Neural progenitor cell (in vitro differentiated cells): Measurements from ENCODE around the gene MOB2. TPM values are rescaled to one million over a fixed set of nuclear protein-coding genes. Genes with fewer than 3 reads are reported as not detected.
A peak's percentile ranks its signal among the peaks of the same experiment; 100 is the strongest.

Experiments used
- DNase-seq: peaks from one replicate; pipeline ENCODE4 v3.0.0-alpha.2; 2016; ENCODE audit warnings: low spot score
- H2AFZ ChIP-seq: fragments of 200-600 bp; sonication (generic); replicated peaks from 2 replicates; pipeline ENCODE4 v1.6.1; 2016; ENCODE audit warnings: antibody characterized with exemption
- H3F3A ChIP-seq: fragments of 200-600 bp; sonication (generic); 2 replicates; pipeline ENCODE4 v1.6.1; 2016; ENCODE audit warnings: antibody characterized with exemption, low read depth
- H3K27ac ChIP-seq: fragments of 200-600 bp; sonication (generic); 2 replicates; pipeline ENCODE4 v1.5.1; 2016; ENCODE audit warnings: mild to moderate bottlenecking
- H3K27me3 ChIP-seq: fragments of 200-600 bp; sonication (generic); 2 replicates; pipeline ENCODE4 v1.6.1; 2016; ENCODE audit warnings: mild to moderate bottlenecking, moderate library complexity
- H3K36me3 ChIP-seq: fragments of 200-600 bp; sonication (generic); 2 replicates; pipeline ENCODE4 v1.5.1; 2016
- H3K4me1 ChIP-seq: fragments of 200-600 bp; sonication (generic); 2 replicates; pipeline ENCODE4 v1.6.1; 2016; ENCODE audit warnings: mixed run types
- H3K4me2 ChIP-seq: fragments of 200-600 bp; sonication (generic); 2 replicates; pipeline ENCODE4 v1.6.1; 2016
- H3K4me3 ChIP-seq: fragments of 200-600 bp; sonication (generic); 2 replicates; pipeline ENCODE4 v1.5.1; 2016
- H3K79me2 ChIP-seq: fragments of 200-600 bp; sonication (generic); 2 replicates; pipeline ENCODE4 v1.6.1; 2016; ENCODE audit warnings: low read depth
- H3K9ac ChIP-seq: fragments of 200-600 bp; sonication (generic); 2 replicates; pipeline ENCODE4 v1.6.1; 2016
- H3K9me3 ChIP-seq: fragments of 200-600 bp; sonication (generic); 2 replicates; pipeline ENCODE4 v1.5.1; 2016; ENCODE audit warnings: low read depth
- H4K20me1 ChIP-seq: fragments of 200-600 bp; sonication (generic); 2 replicates; pipeline ENCODE4 v1.6.1; 2016; ENCODE audit warnings: low read depth
- H3K27ac Mint-ChIP-seq: 3 replicates; pipeline ENCODE4 v1.8.0; 2021; ENCODE audit warnings: mixed read lengths
- H3K27me3 Mint-ChIP-seq: 2 replicates; pipeline ENCODE4 v1.8.0; 2022; ENCODE audit warnings: low read depth, mild to moderate bottlenecking, inconsistent platforms, moderate library complexity, mixed read lengths; ENCODE audit not compliant: insufficient read depth
- H3K36me3 Mint-ChIP-seq: 3 replicates; pipeline ENCODE4 v1.8.0; 2021; ENCODE audit warnings: mixed read lengths
- H3K4me1 Mint-ChIP-seq: 3 replicates; pipeline ENCODE4 v1.8.0; 2021; ENCODE audit warnings: mixed read lengths
- H3K4me3 Mint-ChIP-seq: 3 replicates; pipeline ENCODE4 v1.8.0; 2021; ENCODE audit warnings: mild to moderate bottlenecking, moderate library complexity, mixed read lengths
- H3K9me3 Mint-ChIP-seq: 3 replicates; pipeline ENCODE4 v1.8.0; 2020; ENCODE audit warnings: mixed read lengths
- EZH2 ChIP-seq: fragments of 200-600 bp; sonication (generic); IDR thresholded peaks from 2 replicates; pipeline ENCODE4 v1.6.1; 2017; ENCODE audit warnings: antibody characterized with exemption, mild to moderate bottlenecking, moderate library complexity
- EZH2phosphoT487 ChIP-seq: fragments of 200-600 bp; sonication (generic); IDR thresholded peaks from 2 replicates; pipeline ENCODE4 v1.6.1; 2017; ENCODE audit warnings: antibody characterized with exemption
- total RNA-seq: library from RNA; depleted of rRNA; stranded (reverse); fragments of >200 nt; gene quantifications from 2 replicates; pipeline ENCODE4 v1.2.3, GENCODE V29; 2015; ENCODE audit warnings: low replicate concordance
- TF ChIP-seq, protein P1 (sequence below): fragments of 200-600 bp; sonication (generic); IDR thresholded peaks from 2 replicates; pipeline ENCODE4 v1.5.1; 2017; ENCODE audit warnings: antibody characterized with exemption, mild to moderate bottlenecking

MOB2 gene
- total RNA-seq, 1 donor from 2014 or later, result 8.0 TPM

- no peaks in the 10 kb centered on the region for H3K36me3 Mint-ChIP-seq
- H3K27ac ChIP-seq, result no peak overlapping the region
- TF ChIP-seq EZH2 (no peak), EZH2phosphoT487 (no peak)
- TF ChIP-seq, protein P1, sequence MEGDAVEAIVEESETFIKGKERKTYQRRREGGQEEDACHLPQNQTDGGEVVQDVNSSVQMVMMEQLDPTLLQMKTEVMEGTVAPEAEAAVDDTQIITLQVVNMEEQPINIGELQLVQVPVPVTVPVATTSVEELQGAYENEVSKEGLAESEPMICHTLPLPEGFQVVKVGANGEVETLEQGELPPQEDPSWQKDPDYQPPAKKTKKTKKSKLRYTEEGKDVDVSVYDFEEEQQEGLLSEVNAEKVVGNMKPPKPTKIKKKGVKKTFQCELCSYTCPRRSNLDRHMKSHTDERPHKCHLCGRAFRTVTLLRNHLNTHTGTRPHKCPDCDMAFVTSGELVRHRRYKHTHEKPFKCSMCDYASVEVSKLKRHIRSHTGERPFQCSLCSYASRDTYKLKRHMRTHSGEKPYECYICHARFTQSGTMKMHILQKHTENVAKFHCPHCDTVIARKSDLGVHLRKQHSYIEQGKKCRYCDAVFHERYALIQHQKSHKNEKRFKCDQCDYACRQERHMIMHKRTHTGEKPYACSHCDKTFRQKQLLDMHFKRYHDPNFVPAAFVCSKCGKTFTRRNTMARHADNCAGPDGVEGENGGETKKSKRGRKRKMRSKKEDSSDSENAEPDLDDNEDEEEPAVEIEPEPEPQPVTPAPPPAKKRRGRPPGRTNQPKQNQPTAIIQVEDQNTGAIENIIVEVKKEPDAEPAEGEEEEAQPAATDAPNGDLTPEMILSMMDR, result no peak
Measured at GRCh38 chr11:1518301-1518700, 31.7 kb upstream of the MOB2 start.

GRCh38 chr11:1517117-1518005, 30.8 kb upstream of the MOB2 start:
- Histone ChIP-seq H3K27ac (no peak overlapping the region), H3F3A (peaks cover 2% of the 10 kb centered on the region), H3K36me3 (no peaks in the 10 kb centered on the region), H3K27me3 (no peaks in the 10 kb centered on the region), H4K20me1 (peaks cover 58% of the 10 kb centered on the region), H3K9me3 (no peaks in the 10 kb centered on the region), H3K79me2 (peaks cover 8% of the 10 kb centered on the region), H2AFZ (no peak overlapping the region), H3K9ac (no peak overlapping the region), H3K4me2 (no peak overlapping the region), H3K4me3 (no peak overlapping the region), H3K4me1 (peaks cover 19% of the 10 kb centered on the region)
- H3K27me3 Mint-ChIP-seq, result peaks cover 4% of the 10 kb centered on the region
- TF ChIP-seq EZH2, result no peak
- no peak for TF ChIP-seq EZH2phosphoT487
- TF ChIP-seq, protein P1, result no peak
- H3K36me3 Mint-ChIP-seq, result no peaks in the 10 kb centered on the region
- H3K27ac Mint-ChIP-seq, result peak overlapping the region; percentile 84
- H3K4me3 Mint-ChIP-seq, result no peak overlapping the region
- peaks cover 45% of the 10 kb centered on the region for H3K4me1 Mint-ChIP-seq
- no peak for DNase-seq
- H3K9me3 Mint-ChIP-seq, result no peaks in the 10 kb centered on the region

More at GRCh38 chr11:1518301-1518700, 31.7 kb upstream of the MOB2 start:
- Histone ChIP-seq H3K9me3 (no peaks in the 10 kb centered on the region), H2AFZ (no peak overlapping the region), H3K36me3 (no peaks in the 10 kb centered on the region), H4K20me1 (peaks cover 66% of the 10 kb centered on the region), H3K4me1 (peaks cover 16% of the 10 kb centered on the region), H3K4me2 (no peak overlapping the region), H3K79me2 (peaks cover 8% of the 10 kb centered on the region), H3K9ac (no peak overlapping the region), H3F3A (no peaks in the 10 kb centered on the region), H3K4me3 (no peak overlapping the region), H3K27me3 (no peaks in the 10 kb centered on the region)
- Mint-ChIP-seq H3K4me1 (peaks cover 41% of the 10 kb centered on the region), H3K9me3 (no peaks in the 10 kb centered on the region), H3K27me3 (peaks cover 4% of the 10 kb centered on the region), H3K27ac (no peak overlapping the region), H3K4me3 (no peak overlapping the region)
- DNase-seq, result no peak

DNA sequence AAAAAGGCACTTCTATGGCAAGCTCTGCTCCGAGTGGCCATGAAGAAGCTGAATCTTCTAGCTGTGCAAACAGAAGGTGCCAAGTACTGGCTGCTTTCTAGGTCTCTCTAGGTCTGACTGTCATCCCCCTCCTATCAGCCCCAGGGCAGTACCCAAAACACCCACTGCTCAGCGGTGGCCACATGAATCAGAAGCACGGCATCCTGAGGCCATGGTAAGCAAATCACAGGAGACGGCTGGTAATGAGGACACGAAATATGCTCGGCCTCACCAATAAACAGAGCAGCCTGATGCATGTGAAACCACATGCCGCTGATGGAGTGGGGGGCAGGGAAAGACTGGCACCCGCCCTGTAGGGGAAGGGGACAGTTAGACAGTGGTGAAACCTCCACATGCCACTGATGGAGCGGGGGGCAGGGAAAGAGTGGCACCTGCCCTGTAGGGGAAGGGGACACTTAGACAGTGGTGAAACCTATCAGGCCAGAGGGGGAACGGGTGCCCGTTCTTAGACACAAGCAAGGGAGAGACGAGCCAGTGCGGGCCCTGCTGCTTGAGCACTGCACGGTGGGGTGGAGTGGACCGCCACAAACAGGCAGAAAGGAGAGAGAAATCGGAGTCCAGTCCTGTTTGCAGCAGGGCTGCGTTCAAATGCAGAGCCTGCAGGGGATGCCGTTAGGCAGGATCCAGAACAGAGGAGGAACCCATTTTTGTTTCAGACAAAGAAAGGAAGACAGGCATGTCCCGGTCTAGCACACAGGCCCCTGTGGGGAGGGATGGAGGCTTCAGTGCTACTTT, 29.9 kb upstream of the MOB2 start:
- Mint-ChIP-seq H3K4me3 (no peak overlapping the region), H3K36me3 (no peaks in the 10 kb centered on the region), H3K27me3 (peaks cover 4% of the 10 kb centered on the region), H3K9me3 (no peaks in the 10 kb centered on the region), H3K4me1 (peaks cover 44% of the 10 kb centered on the region), H3K27ac (peak overlapping the region; percentile 57)
- Histone ChIP-seq H3K79me2 (peaks cover 8% of the 10 kb centered on the region), H3F3A (peaks cover 9% of the 10 kb centered on the region), H3K9me3 (no peaks in the 10 kb centered on the region), H3K9ac (no peak overlapping the region), H3K4me1 (peaks cover 19% of the 10 kb centered on the region), H3K36me3 (no peaks in the 10 kb centered on the region), H4K20me1 (peaks cover 57% of the 10 kb centered on the region), H2AFZ (no peak overlapping the region), H3K4me2 (no peak overlapping the region), H3K27ac (no peak overlapping the region), H3K27me3 (no peaks in the 10 kb centered on the region), H3K4me3 (no peak overlapping the region)
- TF ChIP-seq, protein P1, result no peak
- no peak for TF ChIP-seq EZH2phosphoT487
- TF ChIP-seq EZH2, result no peak
- no peak for DNase-seq
